H1 (cell line): ENCODE data around the gene C15orf39. TPM values are rescaled to one million over a fixed set of nuclear protein-coding genes. Genes with fewer than 3 reads are reported as not detected.

Source experiments
- BCL11A ChIP-seq, 2 experiments: IDR thresholded peaks; one replicate each; pipeline ENCODE4 v1.6.1; 2011; ENCODE audit warnings: low read depth in 2 of 2, low read length in 2 of 2, mild to moderate bottlenecking in 2 of 2
- CEBPB ChIP-seq: IDR thresholded peaks from 2 replicates; pipeline ENCODE4 v1.6.1; 2012; ENCODE audit warnings: low read depth, low read length
- E2F6 ChIP-seq: IDR thresholded peaks from 2 replicates; pipeline ENCODE4 v1.6.1; 2012; ENCODE audit warnings: inconsistent platforms
- HDAC2 ChIP-seq, 2 experiments: fragments of 300-600 bp in 1 of 2; sonication (generic) in 1 of 2; IDR thresholded peaks; 2 replicates each; pipeline ENCODE4 v1.6.1; 2011 to 2012; ENCODE audit warnings: low read depth in 2 of 2, low read length in 2 of 2, mild to moderate bottlenecking in 2 of 2, moderate library complexity in 2 of 2, borderline replicate concordance in 1 of 2, inconsistent platforms in 1 of 2
- SAP30 ChIP-seq: fragments of 300-600 bp; sonication (generic); IDR thresholded peaks from 2 replicates; pipeline ENCODE4 v1.7.1; 2012; ENCODE audit warnings: low read length, moderate library complexity, mild to moderate bottlenecking, inconsistent platforms; ENCODE audit not compliant: insufficient read depth, insufficient replicate concordance
- SP2 ChIP-seq: IDR thresholded peaks from 2 replicates; pipeline ENCODE4 v1.6.1; 2012; ENCODE audit warnings: mild to moderate bottlenecking, low read length, inconsistent platforms
- polyA plus RNA-seq, 7 experiments: library from polyadenylated mRNA; depleted of rRNA in 3 of 7; stranded (reverse) in 5 of 7; unstranded in 2 of 7; fragments of >200 nt in 5 of 7; fragments of 200-250 nt in 2 of 7; gene quantifications; 1 replicate in 5 of 7; 2 replicates in 1 of 7; 4 replicates in 1 of 7; pipeline versions ENCODE4 v1.2.1 to v1.2.3, GENCODE V29; 2011 to 2013; ENCODE audit warnings: missing spikeins in 2 of 7, mixed read lengths in 2 of 7
- total RNA-seq: library from RNA; stranded (reverse); fragmentation: NEBNext Ultra II Directional; extraction: Animal tissue kit (Norgen Biotek cat#: 25700); gene quantifications from 2 replicates; pipeline ENCODE4 v1.2.1, GENCODE V29; 2021
- TF ChIP-seq, protein P1 (sequence below): fragments of 300-600 bp; sonication (generic); IDR thresholded peaks from 2 replicates; pipeline ENCODE4 v1.7.1; 2012; ENCODE audit warnings: low read length, moderate library complexity, mild to moderate bottlenecking, inconsistent platforms; ENCODE audit not compliant: insufficient replicate concordance
- TF ChIP-seq, protein P2 (sequence below), 3 experiments: IDR thresholded peaks; 1 replicate in 2 of 3; 2 replicates in 1 of 3; pipeline versions ENCODE4 v1.5.1 to v1.6.1; 2011; ENCODE audit warnings: low read length in 3 of 3, mild to moderate bottlenecking in 3 of 3, inconsistent platforms in 2 of 3, low read depth in 1 of 3, moderate library complexity in 1 of 3; ENCODE audit not compliant: insufficient read depth in 1 of 3; ENCODE audit errors: control extremely low read depth in 1 of 3

C15orf39 gene
- total and polyA plus RNA-seq, 2 of the 8 experiments (the other 6 are each of a cell fraction or from before 2014, with no cell fraction given), result 13.8 to 38.5 TPM

- TF ChIP-seq, protein P1, sequence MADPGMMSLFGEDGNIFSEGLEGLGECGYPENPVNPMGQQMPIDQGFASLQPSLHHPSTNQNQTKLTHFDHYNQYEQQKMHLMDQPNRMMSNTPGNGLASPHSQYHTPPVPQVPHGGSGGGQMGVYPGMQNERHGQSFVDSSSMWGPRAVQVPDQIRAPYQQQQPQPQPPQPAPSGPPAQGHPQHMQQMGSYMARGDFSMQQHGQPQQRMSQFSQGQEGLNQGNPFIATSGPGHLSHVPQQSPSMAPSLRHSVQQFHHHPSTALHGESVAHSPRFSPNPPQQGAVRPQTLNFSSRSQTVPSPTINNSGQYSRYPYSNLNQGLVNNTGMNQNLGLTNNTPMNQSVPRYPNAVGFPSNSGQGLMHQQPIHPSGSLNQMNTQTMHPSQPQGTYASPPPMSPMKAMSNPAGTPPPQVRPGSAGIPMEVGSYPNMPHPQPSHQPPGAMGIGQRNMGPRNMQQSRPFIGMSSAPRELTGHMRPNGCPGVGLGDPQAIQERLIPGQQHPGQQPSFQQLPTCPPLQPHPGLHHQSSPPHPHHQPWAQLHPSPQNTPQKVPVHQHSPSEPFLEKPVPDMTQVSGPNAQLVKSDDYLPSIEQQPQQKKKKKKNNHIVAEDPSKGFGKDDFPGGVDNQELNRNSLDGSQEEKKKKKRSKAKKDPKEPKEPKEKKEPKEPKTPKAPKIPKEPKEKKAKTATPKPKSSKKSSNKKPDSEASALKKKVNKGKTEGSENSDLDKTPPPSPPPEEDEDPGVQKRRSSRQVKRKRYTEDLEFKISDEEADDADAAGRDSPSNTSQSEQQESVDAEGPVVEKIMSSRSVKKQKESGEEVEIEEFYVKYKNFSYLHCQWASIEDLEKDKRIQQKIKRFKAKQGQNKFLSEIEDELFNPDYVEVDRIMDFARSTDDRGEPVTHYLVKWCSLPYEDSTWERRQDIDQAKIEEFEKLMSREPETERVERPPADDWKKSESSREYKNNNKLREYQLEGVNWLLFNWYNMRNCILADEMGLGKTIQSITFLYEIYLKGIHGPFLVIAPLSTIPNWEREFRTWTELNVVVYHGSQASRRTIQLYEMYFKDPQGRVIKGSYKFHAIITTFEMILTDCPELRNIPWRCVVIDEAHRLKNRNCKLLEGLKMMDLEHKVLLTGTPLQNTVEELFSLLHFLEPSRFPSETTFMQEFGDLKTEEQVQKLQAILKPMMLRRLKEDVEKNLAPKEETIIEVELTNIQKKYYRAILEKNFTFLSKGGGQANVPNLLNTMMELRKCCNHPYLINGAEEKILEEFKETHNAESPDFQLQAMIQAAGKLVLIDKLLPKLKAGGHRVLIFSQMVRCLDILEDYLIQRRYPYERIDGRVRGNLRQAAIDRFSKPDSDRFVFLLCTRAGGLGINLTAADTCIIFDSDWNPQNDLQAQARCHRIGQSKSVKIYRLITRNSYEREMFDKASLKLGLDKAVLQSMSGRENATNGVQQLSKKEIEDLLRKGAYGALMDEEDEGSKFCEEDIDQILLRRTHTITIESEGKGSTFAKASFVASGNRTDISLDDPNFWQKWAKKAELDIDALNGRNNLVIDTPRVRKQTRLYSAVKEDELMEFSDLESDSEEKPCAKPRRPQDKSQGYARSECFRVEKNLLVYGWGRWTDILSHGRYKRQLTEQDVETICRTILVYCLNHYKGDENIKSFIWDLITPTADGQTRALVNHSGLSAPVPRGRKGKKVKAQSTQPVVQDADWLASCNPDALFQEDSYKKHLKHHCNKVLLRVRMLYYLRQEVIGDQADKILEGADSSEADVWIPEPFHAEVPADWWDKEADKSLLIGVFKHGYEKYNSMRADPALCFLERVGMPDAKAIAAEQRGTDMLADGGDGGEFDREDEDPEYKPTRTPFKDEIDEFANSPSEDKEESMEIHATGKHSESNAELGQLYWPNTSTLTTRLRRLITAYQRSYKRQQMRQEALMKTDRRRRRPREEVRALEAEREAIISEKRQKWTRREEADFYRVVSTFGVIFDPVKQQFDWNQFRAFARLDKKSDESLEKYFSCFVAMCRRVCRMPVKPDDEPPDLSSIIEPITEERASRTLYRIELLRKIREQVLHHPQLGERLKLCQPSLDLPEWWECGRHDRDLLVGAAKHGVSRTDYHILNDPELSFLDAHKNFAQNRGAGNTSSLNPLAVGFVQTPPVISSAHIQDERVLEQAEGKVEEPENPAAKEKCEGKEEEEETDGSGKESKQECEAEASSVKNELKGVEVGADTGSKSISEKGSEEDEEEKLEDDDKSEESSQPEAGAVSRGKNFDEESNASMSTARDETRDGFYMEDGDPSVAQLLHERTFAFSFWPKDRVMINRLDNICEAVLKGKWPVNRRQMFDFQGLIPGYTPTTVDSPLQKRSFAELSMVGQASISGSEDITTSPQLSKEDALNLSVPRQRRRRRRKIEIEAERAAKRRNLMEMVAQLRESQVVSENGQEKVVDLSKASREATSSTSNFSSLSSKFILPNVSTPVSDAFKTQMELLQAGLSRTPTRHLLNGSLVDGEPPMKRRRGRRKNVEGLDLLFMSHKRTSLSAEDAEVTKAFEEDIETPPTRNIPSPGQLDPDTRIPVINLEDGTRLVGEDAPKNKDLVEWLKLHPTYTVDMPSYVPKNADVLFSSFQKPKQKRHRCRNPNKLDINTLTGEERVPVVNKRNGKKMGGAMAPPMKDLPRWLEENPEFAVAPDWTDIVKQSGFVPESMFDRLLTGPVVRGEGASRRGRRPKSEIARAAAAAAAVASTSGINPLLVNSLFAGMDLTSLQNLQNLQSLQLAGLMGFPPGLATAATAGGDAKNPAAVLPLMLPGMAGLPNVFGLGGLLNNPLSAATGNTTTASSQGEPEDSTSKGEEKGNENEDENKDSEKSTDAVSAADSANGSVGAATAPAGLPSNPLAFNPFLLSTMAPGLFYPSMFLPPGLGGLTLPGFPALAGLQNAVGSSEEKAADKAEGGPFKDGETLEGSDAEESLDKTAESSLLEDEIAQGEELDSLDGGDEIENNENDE, result no peak
- no peak for TF ChIP-seq SP2
- no peak for TF ChIP-seq BCL11A (IDR thresholded peaks at IDR 0.05; ENCODE audit: low read depth in 2 of 2, low read length in 2 of 2)
- no peak for TF ChIP-seq CEBPB
- no peak for TF ChIP-seq SAP30
- no peak for TF ChIP-seq E2F6
- no peak for TF ChIP-seq HDAC2 (IDR thresholded peaks at IDR 0.05; ENCODE audit: borderline replicate concordance in 1 of 2, low read depth in 2 of 2, low read length in 2 of 2)
- TF ChIP-seq, protein P2, sequence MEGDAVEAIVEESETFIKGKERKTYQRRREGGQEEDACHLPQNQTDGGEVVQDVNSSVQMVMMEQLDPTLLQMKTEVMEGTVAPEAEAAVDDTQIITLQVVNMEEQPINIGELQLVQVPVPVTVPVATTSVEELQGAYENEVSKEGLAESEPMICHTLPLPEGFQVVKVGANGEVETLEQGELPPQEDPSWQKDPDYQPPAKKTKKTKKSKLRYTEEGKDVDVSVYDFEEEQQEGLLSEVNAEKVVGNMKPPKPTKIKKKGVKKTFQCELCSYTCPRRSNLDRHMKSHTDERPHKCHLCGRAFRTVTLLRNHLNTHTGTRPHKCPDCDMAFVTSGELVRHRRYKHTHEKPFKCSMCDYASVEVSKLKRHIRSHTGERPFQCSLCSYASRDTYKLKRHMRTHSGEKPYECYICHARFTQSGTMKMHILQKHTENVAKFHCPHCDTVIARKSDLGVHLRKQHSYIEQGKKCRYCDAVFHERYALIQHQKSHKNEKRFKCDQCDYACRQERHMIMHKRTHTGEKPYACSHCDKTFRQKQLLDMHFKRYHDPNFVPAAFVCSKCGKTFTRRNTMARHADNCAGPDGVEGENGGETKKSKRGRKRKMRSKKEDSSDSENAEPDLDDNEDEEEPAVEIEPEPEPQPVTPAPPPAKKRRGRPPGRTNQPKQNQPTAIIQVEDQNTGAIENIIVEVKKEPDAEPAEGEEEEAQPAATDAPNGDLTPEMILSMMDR (IDR thresholded peaks at IDR 0.05; ENCODE audit: control extremely low read depth in 1 of 3, insufficient read depth in 1 of 3, low read depth in 1 of 3, low read length in 3 of 3), result no peak
Observed at GRCh38 chr15:75205064-75205395, 3.3 kb downstream of the C15orf39 start (continued).
